Measurements from ENCODE around the gene EEFSEC. TPM values are rescaled to one million over a fixed set of nuclear protein-coding genes. Genes with fewer than 3 reads are reported as not detected.

The EEFSEC gene
- total RNA-seq, 2 donors from 2014 or later: 20.8 to 32.7 TPM

- ATAC-seq (no peak), DNase-seq (ENCODE audit: low spot score) (no peak)
- Mint-ChIP-seq H3K4me1 (ENCODE audit: low read depth in 2 of 2) (peaks cover 0 to 8% of the 10 kb centered on the region in 2 donors), H3K27me3 (no peaks in the 10 kb centered on the region), H3K27ac (no peak overlapping the region), H3K4me3 (no peak overlapping the region), H3K36me3 (peaks cover 8% of the 10 kb centered on the region), H3K9me3 (peaks cover 2% of the 10 kb centered on the region)
Observed at GRCh38 chr3:128222796-128223385, 69.6 kb downstream of the EEFSEC start.

DNA sequence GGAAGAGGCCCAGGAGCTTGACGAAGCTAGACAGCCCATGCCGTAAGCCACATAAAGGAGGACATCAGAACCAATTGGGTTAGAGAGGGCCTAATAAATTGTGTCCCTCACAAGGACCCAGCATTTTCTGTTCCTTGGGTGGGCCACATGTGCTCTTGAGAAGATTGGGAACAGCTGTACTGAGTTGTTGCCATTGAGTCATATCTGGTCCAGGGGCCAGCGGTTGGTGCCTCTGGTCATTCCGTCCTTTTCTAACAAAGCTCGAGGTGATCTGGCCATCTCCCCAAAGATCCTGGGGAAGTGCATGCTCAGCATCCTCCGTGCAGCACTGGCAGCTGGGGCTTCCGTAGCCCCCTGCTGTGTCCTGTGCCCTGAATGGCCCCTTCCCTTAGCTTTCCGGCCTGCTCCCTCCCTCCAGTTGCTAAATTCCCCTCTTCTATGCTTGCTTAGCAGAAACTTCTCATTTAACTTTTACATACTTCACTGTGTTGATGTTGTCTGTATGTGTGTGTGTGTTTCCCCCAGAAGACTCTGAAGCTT is 73.0 kb downstream of the EEFSEC start:
- Mint-ChIP-seq H3K9me3 (no peaks in the 10 kb centered on the region), H3K4me1 (ENCODE audit: low read depth in 2 of 2) (peaks cover 0 to 4% of the 10 kb centered on the region in 2 donors), H3K4me3 (no peak overlapping the region), H3K36me3 (peaks cover 2% of the 10 kb centered on the region), H3K27ac (no peak overlapping the region), H3K27me3 (no peaks in the 10 kb centered on the region)
- no peak for ATAC-seq
- DNase-seq (ENCODE audit: low spot score): no peak

GRCh38 chr3:128226795-128227395 is 73.6 kb downstream of the EEFSEC start:
- no peak for DNase-seq (ENCODE audit: low spot score)
- H3K27ac Mint-ChIP-seq: no peak overlapping the region
- peaks cover 0 to 4% of the 10 kb centered on the region in 2 donors for H3K4me1 Mint-ChIP-seq (ENCODE audit: low read depth in 2 of 2)
- no peaks in the 10 kb centered on the region for H3K36me3 Mint-ChIP-seq
- no peak overlapping the region for H3K4me3 Mint-ChIP-seq
- no peaks in the 10 kb centered on the region for H3K9me3 Mint-ChIP-seq
- ATAC-seq: peak; percentile 49 to 59
- H3K27me3 Mint-ChIP-seq: no peaks in the 10 kb centered on the region

DNA sequence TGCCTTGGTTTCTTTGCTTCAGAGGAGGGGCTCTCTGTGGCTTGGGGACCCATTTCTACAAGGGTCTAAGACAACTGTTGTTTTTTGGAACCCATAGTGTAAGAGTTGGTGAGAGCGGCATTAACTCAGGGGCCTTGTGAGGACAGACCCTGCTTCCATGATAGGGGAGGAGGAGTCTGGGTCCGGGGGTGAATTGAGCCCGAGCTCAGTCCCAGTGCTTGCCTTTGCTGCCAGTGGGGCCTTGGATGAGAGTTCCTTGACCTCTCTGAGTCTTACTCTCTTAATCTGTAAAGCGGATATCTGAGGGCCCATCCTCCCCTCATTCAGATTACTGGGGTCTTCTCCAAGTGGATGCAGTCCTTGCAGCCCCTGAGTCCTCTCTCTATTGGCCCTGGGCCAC is 74.2 kb downstream of the EEFSEC start:
- H3K27me3 Mint-ChIP-seq: no peaks in the 10 kb centered on the region

DNA sequence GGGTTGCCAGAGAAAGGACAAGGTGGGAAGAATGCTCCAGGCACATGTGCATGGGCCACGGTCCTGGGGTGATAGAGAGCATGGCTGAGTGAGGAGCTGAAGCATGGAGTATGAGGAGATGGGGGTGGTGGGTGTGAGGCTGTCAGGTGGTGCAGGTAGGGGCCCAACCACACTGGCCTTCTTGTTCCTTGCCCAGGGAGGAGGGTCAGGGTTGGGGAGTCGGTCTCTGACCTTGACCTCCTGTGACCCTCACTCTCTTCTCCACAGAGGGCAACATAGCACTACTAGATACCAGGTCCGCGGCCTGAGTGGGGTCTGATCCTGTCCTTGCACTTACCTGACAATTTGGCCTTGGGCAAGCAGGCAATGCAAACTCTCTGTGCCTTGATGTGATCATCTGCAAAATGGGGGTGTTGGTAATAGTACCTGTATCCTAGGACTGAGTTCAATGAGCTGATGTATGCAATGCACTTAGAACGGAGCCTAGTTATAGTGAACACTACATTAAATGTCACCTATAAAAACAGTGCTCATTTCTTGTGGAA is 75.2 kb downstream of the EEFSEC start:
- H3K4me3 Mint-ChIP-seq: no peak overlapping the region
- H3K9me3 Mint-ChIP-seq: no peaks in the 10 kb centered on the region
- ATAC-seq (no peak), DNase-seq (ENCODE audit: low spot score) (no peak)
- peaks cover 0 to 4% of the 10 kb centered on the region in 2 donors for H3K4me1 Mint-ChIP-seq (ENCODE audit: low read depth in 2 of 2)
- no peaks in the 10 kb centered on the region for H3K36me3 Mint-ChIP-seq
- no peaks in the 10 kb centered on the region for H3K27me3 Mint-ChIP-seq
- H3K27ac Mint-ChIP-seq: no peak overlapping the region

More for the DNA sequence above, 74.2 kb downstream of the EEFSEC start:
- Mint-ChIP-seq H3K9me3 (no peaks in the 10 kb centered on the region), H3K36me3 (no peaks in the 10 kb centered on the region), H3K4me1 (ENCODE audit: low read depth in 2 of 2) (peaks cover 0 to 4% of the 10 kb centered on the region in 2 donors), H3K27ac (no peak overlapping the region), H3K4me3 (no peak overlapping the region)
- no peak for DNase-seq (ENCODE audit: low spot score)
- ATAC-seq: no peak

- Mint-ChIP-seq H3K4me1 (ENCODE audit: low read depth in 2 of 2) (peaks cover 0 to 4% of the 10 kb centered on the region in 2 donors), H3K9me3 (no peaks in the 10 kb centered on the region), H3K27ac (no peak overlapping the region), H3K4me3 (no peak overlapping the region), H3K36me3 (no peaks in the 10 kb centered on the region), H3K27me3 (no peaks in the 10 kb centered on the region)
- ATAC-seq (no peak), DNase-seq (ENCODE audit: low spot score) (no peak)
Observed at GRCh38 chr3:128229106-128229857, 76.0 kb downstream of the EEFSEC start.

GRCh38 chr3:128231606-128232005 is 78.3 kb downstream of the EEFSEC start:
- Mint-ChIP-seq H3K4me3 (no peak overlapping the region), H3K4me1 (ENCODE audit: low read depth in 2 of 2) (peaks cover 0 to under 1% of the 10 kb centered on the region in 2 donors), H3K27ac (no peak overlapping the region), H3K9me3 (no peaks in the 10 kb centered on the region), H3K27me3 (no peaks in the 10 kb centered on the region), H3K36me3 (no peaks in the 10 kb centered on the region)
- DNase-seq (ENCODE audit: low spot score) (no peak), ATAC-seq (no peak)

- H3K27ac Mint-ChIP-seq: no peak overlapping the region
- no peaks in the 10 kb centered on the region for H3K27me3 Mint-ChIP-seq
- H3K9me3 Mint-ChIP-seq: no peaks in the 10 kb centered on the region
- peaks cover 2 to 3% of the 10 kb centered on the region in 2 donors for H3K4me1 Mint-ChIP-seq (ENCODE audit: low read depth in 2 of 2)
- DNase-seq (ENCODE audit: low spot score) (no peak), ATAC-seq (no peak)
- no peak overlapping the region for H3K4me3 Mint-ChIP-seq
- H3K36me3 Mint-ChIP-seq: no peaks in the 10 kb centered on the region
Observed at GRCh38 chr3:128232376-128233178, 79.3 kb downstream of the EEFSEC start.

GRCh38 chr3:128235207-128235926 is 82.1 kb downstream of the EEFSEC start:
- peaks cover 6 to 9% of the 10 kb centered on the region in 2 donors for H3K4me1 Mint-ChIP-seq (ENCODE audit: low read depth in 2 of 2)
- H3K4me3 Mint-ChIP-seq: no peak overlapping the region
- no peaks in the 10 kb centered on the region for H3K36me3 Mint-ChIP-seq
- no peaks in the 10 kb centered on the region for H3K9me3 Mint-ChIP-seq
- no peak overlapping the region for H3K27ac Mint-ChIP-seq
- no peak for ATAC-seq
- DNase-seq (ENCODE audit: low spot score): no peak
- H3K27me3 Mint-ChIP-seq: no peaks in the 10 kb centered on the region

DNA sequence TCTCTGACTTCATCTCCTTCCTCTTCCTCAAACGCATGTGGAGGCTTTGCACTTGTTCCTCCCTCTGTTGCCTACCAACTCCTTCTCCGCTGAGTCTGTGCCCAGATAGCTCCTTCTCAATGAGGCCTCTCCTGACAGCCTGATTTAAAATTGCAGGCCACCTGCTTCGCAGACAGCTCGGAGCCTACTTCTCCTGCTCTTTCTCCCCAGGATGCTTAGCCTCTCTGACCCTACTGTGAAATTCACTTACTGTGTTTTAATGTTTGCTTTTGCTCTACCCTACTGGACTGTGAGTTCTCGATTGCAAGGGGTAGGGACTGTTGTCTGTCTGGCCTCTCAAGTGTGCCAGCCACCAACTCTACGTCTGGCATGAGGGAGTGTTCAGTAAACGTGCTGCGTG is 83.4 kb downstream of the EEFSEC start:
- no peak for DNase-seq (ENCODE audit: low spot score)
- no peaks in the 10 kb centered on the region for H3K36me3 Mint-ChIP-seq
- H3K9me3 Mint-ChIP-seq: no peaks in the 10 kb centered on the region
- H3K4me1 Mint-ChIP-seq (ENCODE audit: low read depth in 2 of 2): peaks cover 6 to 9% of the 10 kb centered on the region in 2 donors
- no peak overlapping the region for H3K27ac Mint-ChIP-seq
- H3K4me3 Mint-ChIP-seq: no peak overlapping the region
- ATAC-seq: no peak
- H3K27me3 Mint-ChIP-seq: no peaks in the 10 kb centered on the region

DNA sequence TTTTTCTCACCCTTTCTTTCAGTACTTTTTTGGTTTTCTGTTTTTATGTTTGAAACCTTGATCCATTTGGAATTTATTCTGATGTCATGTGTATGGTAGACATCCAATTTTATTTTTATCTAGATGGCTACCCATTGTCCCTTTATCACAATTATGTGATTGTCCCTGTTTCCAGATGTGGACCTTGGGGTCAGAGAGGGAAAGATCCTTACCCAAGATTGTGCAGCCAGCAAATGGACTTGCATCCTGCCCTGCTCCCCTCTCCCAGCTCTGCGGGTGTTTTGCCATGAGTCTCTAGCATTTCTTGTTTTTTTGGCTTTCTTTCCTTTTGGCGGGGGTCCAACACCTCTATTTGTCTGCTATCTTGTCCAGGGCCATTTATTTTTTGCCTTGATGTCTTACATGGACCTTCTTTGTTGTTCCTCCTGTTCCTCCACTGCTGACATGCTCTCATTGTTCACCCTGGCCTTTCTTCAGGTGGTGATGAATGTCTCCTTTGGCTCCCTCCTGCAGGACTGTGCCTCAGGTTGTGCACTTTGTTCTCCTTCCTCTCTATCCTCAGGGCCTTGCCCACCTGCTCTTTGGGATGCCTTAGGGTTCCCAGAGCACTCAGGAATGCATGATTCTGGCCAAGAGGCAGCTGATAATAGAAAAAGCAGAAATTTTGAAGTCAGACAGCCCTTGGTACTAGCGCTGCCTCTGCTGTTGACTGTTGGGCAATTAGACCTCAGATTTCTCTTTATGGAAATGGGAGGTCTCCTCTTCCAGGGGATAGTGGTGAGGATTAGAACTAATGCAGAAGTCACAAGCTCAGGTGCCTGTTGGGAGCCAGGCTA is 84.3 kb downstream of the EEFSEC start:
- H3K9me3 Mint-ChIP-seq: no peaks in the 10 kb centered on the region
- H3K4me1 Mint-ChIP-seq (ENCODE audit: low read depth in 2 of 2): peaks cover 6 to 9% of the 10 kb centered on the region in 2 donors
- H3K4me3 Mint-ChIP-seq: no peak overlapping the region
- H3K27me3 Mint-ChIP-seq: no peaks in the 10 kb centered on the region
- DNase-seq (ENCODE audit: low spot score) (no peak), ATAC-seq (no peak)
- H3K36me3 Mint-ChIP-seq: no peaks in the 10 kb centered on the region
- H3K27ac Mint-ChIP-seq: no peak overlapping the region

DNA sequence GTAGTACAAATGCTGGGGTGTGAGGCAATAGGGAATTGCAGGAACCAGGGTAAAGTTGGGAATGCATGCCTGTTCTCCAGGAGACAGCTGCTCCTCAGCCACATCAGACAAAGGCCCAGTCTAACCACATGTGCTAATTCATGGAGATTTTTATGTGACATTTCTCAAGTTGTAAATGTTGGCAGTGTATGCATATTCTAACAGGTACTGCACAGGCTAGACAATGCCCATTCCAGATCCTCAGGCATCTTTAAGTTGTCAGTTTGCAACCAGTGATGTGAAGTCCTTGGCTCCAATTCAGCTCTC is 84.9 kb downstream of the EEFSEC start:
- Mint-ChIP-seq H3K27ac (no peak overlapping the region), H3K27me3 (no peaks in the 10 kb centered on the region), H3K4me3 (no peak overlapping the region), H3K9me3 (no peaks in the 10 kb centered on the region), H3K4me1 (ENCODE audit: low read depth in 2 of 2) (peaks cover 12 to 14% of the 10 kb centered on the region in 2 donors), H3K36me3 (no peaks in the 10 kb centered on the region)
- DNase-seq (ENCODE audit: low spot score) (no peak), ATAC-seq (no peak)

Data from natural killer cell treated with Interleukin-12 subunit alpha and Interleukin-12 subunit beta and Interleukin-15 and Interleukin-18, amount 100 ng/mL, for 72 hours (primary cell).